Right lobe of liver (tissue), 6 donors: ENCODE measurements around the gene LRRN2. TPM values are rescaled to one million over a fixed set of nuclear protein-coding genes. Genes with fewer than 3 reads are reported as not detected.
A peak's percentile ranks its signal among the peaks of the same experiment; 100 is the strongest.

ENCODE experiments used
- ATAC-seq, 4 donors: fragments of 200-7000 bp; cut with Tn5 transposase; one replicate each; pipeline ENCODE4 v1.9.1; 2020; ENCODE audit warnings: mild to moderate bottlenecking in 4 of 4, moderate library complexity in 4 of 4
- DNase-seq, 3 donors: peaks; one replicate each; pipeline ENCODE4 v3.0.0-alpha.2; 2020
- H3K27ac ChIP-seq, 3 donors: fragments of 200-600 bp; one replicate each; pipeline ENCODE4 v1.8.0; 2022
- H3K27me3 ChIP-seq, 2 donors: fragments of 200-600 bp; one replicate each; pipeline ENCODE4 v1.8.0; 2022
- H3K36me3 ChIP-seq, 4 donors: fragments of 200-600 bp; sonication (generic) in 1 of 4; one replicate each; pipeline versions ENCODE4 v1.5.1 to v1.8.0; 2017 to 2022; ENCODE audit warnings: control low read depth in 1 of 4
- H3K4me1 ChIP-seq, 4 donors: fragments of 200-600 bp; sonication (generic) in 1 of 4; one replicate each; pipeline versions ENCODE4 v1.5.1 to v1.8.0; 2017 to 2022; ENCODE audit warnings: control low read depth in 1 of 4
- H3K4me3 ChIP-seq, 3 donors: fragments of 200-600 bp; one replicate each; pipeline ENCODE4 v1.8.0; 2022
- H3K9me3 ChIP-seq, 4 donors: fragments of 200-600 bp; sonication (generic) in 1 of 4; one replicate each; pipeline versions ENCODE4 v1.5.1 to v1.8.0; 2017 to 2022; ENCODE audit warnings: control low read depth in 1 of 4
- CTCF ChIP-seq, 4 donors: fragments of 200-600 bp in 3 of 4; fragments of 450-650 bp in 1 of 4; IDR thresholded peaks; one replicate each; pipeline versions ENCODE4 v1.5.1 to v1.8.0; 2016 to 2022; ENCODE audit warnings: antibody characterized with exemption in 4 of 4, mild to moderate bottlenecking in 2 of 4
- POLR2A ChIP-seq: fragments of 450-650 bp; IDR thresholded peaks from one replicate; pipeline ENCODE4 v1.6.1; 2017; ENCODE audit warnings: antibody characterized with exemption, mild to moderate bottlenecking
- WGBS: methylation state at CpG from one replicate; pipeline ENCODE4 v1.1.6; 2018; ENCODE audit warnings: low coverage, low lambda C conversion rate; ENCODE audit not compliant: insufficient coverage; ENCODE audit errors: missing lambda C conversion rate; 5-methylcytosine and 5-hydroxymethylcytosine counted together
- intact Hi-C, 2 donors: fragments of 100-400 bp; cut with DNase I; formaldehyde crosslinking; loops; one replicate each; pipeline versions ENCODE4 v1.11.2 to v1.14.1; 2022
- total RNA-seq, 6 experiments: library from RNA; depleted of rRNA in 2 of 6; stranded (reverse); fragments of >200 nt in 2 of 6; fragmentation: NEBNext Ultra II Directional in 3 of 6; extraction: Animal tissue kit (Norgen Biotek cat#: 25700) in 3 of 6; gene quantifications; one replicate each; pipeline versions ENCODE4 v1.1.0 to v1.2.4, GENCODE V29; 2016 to 2023
- donor health status: DM: no; HTN: yes; CAD: no.
- donor health status: DM: no; HTN: no; CAD: no.
- donor health status: DM: no; HTN: no; CAD: no.
- donor health status: DM: no; HTN: yes; CAD: no.
- donor health status: DM: no; HTN: yes; CAD: no.

The LRRN2 gene
- total RNA-seq, 6 experiments from 2014 or later, result 0.07 to 0.78 (median 0.25) TPM

GRCh38 chr1:204725821-204726448 is 40.4 kb upstream of the LRRN2 start:
- 33% methylated on average over 7 of the region's 9 CpGs for WGBS
- no peaks in the 10 kb centered on the region for H3K9me3 ChIP-seq
- TF ChIP-seq CTCF (IDR thresholded peaks at IDR 0.05), result no peak
- TF ChIP-seq POLR2A, result no peak
- H3K27me3 ChIP-seq, result no peaks in the 10 kb centered on the region
- no peak overlapping the region for H3K27ac ChIP-seq
- no peak for DNase-seq
- peak in 2 of 4 donors; percentile 28 to 62 for ATAC-seq
- no peak overlapping the region for H3K4me3 ChIP-seq
- intact Hi-C loops, result no loop called here
- no peaks in the 10 kb centered on the region for H3K4me1 ChIP-seq
- H3K36me3 ChIP-seq, result no peaks in the 10 kb centered on the region

GRCh38 chr1:204723131-204723787 is 37.7 kb upstream of the LRRN2 start:
- DNase-seq (peak in 1 of 3 donors; percentile 49), ATAC-seq (no peak)
- H3K36me3 ChIP-seq, result no peaks in the 10 kb centered on the region
- no peak overlapping the region for H3K27ac ChIP-seq
- WGBS, result 89% methylated on average over 4 of the region's 8 CpGs
- H3K4me3 ChIP-seq, result no peak overlapping the region
- intact Hi-C loops, result no loop called here
- H3K9me3 ChIP-seq, result no peaks in the 10 kb centered on the region
- no peaks in the 10 kb centered on the region for H3K4me1 ChIP-seq
- TF ChIP-seq CTCF (IDR thresholded peaks at IDR 0.05) (no peak), POLR2A (no peak)
- no peaks in the 10 kb centered on the region for H3K27me3 ChIP-seq

- H3K9me3 ChIP-seq, result no peaks in the 10 kb centered on the region
- WGBS, result 68% methylated on average over 7 of the region's 10 CpGs
- no peak for ATAC-seq
- intact Hi-C loops, result no loop called here
- no peak overlapping the region for H3K4me3 ChIP-seq
- no peaks in the 10 kb centered on the region for H3K27me3 ChIP-seq
- peaks cover 0 to 10% (median 1%) of the 10 kb centered on the region in 4 donors for H3K4me1 ChIP-seq
- TF ChIP-seq CTCF (IDR thresholded peaks at IDR 0.05) (no peak), POLR2A (no peak)
- DNase-seq, result no peak
- H3K27ac ChIP-seq, result no peak overlapping the region
- no peaks in the 10 kb centered on the region for H3K36me3 ChIP-seq
Measured at GRCh38 chr1:204721373-204722055, 36.0 kb upstream of the LRRN2 start.

- Histone ChIP-seq H3K9me3 (no peaks in the 10 kb centered on the region), H3K27me3 (no peaks in the 10 kb centered on the region), H3K4me3 (no peak overlapping the region), H3K36me3 (no peaks in the 10 kb centered on the region), H3K4me1 (peaks cover 0 to 13% (median 3%) of the 10 kb centered on the region in 4 donors), H3K27ac (no peak overlapping the region)
- ATAC-seq, result peak; percentile 68 to 88 (median 81)
- intact Hi-C loops, result no loop called here
- no peak for DNase-seq
- no peak for TF ChIP-seq POLR2A
- no peak for TF ChIP-seq CTCF (IDR thresholded peaks at IDR 0.05)
Measured at GRCh38 chr1:204716660-204717059, 31.1 kb upstream of the LRRN2 start.
